GM08714 (cell line): ENCODE results near the gene LRP11.

ENCODE experiments used
- H3K4me3 ChIP-seq: fragments of 200-500 bp; sonication (Bioruptor generic); 2 replicates; pipeline ENCODE4 v1.5.1; 2014; ENCODE audit warnings: mild to moderate bottlenecking, low read length, inconsistent platforms
- ZNF274 ChIP-seq: IDR thresholded peaks from 2 replicates; pipeline ENCODE4 v1.6.1; 2012; ENCODE audit warnings: mild to moderate bottlenecking, low read depth, low read length

Gene LRP11

GRCh38 chr6:149779644-149779963, 84.6 kb downstream of the LRP11 start:
- TF ChIP-seq ZNF274: no peak
- no peak overlapping the region for H3K4me3 ChIP-seq

DNA sequence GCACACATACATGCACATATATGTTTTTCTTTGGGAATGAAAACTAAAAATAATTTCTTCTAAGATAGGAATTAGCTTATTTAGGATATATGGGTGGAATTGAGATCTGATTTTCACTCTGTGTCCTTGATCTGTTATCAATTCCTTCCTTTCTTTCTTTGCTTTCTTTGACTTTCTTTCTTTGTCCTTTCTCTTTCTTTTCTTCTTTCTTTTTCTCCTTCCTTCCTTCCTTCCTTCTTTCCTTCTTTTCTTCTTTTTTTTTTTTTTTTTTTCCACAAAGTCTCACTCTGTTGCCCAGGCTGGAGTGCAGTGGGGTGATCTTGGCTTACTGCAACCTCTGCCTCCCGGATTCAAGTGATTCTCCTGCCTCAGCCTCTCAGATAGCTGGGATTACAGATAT, 86.5 kb downstream of the LRP11 start:
- no peak for TF ChIP-seq ZNF274
- H3K4me3 ChIP-seq: no peak overlapping the region

DNA sequence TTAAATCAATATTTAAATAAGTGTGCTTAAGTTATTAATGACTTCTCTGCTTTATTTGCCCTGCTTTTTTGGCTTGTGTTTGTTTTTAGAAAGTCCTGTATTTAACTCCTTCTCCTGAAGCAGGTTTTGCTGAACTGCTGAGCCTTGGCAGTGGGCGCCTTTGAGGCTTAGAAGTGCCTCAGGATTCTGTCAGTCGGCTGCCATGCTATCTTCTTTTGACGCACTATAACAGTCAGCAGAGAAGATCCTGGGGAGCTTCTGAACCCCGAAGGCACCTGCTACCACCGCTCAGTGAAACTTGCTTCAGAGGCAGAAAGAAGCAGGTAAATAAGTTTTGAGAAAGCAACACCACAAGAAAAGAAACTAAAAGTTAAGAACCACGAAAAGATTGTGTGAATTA, 92.2 kb downstream of the LRP11 start:
- no peak overlapping the region for H3K4me3 ChIP-seq
- no peak for TF ChIP-seq ZNF274

DNA sequence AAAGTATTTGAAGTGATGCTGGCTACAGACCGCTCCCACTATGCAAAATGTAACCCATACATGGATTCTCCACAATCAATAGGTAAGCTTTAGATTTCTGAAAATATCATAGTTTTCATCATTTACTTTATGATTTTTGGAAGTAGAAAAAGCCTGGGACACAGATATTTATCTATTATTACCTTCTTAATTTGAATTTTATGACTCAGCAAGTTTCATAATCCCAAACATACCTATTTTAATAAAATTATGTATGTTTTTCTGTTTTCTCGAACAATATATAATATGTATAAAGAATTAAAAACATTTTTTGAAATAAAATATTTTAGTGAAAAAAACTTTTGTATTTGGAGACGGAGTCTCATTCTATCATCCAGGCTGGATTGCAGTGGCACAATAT, 93.0 kb downstream of the LRP11 start:
- no peak overlapping the region for H3K4me3 ChIP-seq
- TF ChIP-seq ZNF274: no peak

GRCh38 chr6:149769676-149770075, 94.5 kb downstream of the LRP11 start:
- no peak for TF ChIP-seq ZNF274
- no peak overlapping the region for H3K4me3 ChIP-seq
